K562 (cell line): ENCODE data around the gene RMND5B. TPM values are rescaled to one million over a fixed set of nuclear protein-coding genes. Genes with fewer than 3 reads are reported as not detected.

Experiments
- ARID3B ChIP-seq: fragments of 250-450 bp; sonication (Bioruptor Pico); IDR thresholded peaks from 2 replicates; pipeline ENCODE4 v1.4.0; 2020; ENCODE audit warnings: borderline replicate concordance
- BCOR ChIP-seq: fragments of 450-650 bp; IDR thresholded peaks from 2 replicates; pipeline ENCODE4 v1.6.1; 2016
- CBX3 ChIP-seq, 2 experiments: IDR thresholded peaks; 1 replicate in 1 of 2; 2 replicates in 1 of 2; pipeline ENCODE4 v1.6.1; 2012; ENCODE audit warnings: inconsistent platforms in 2 of 2, low read length in 2 of 2, borderline replicate concordance in 1 of 2, control low read depth in 1 of 2
- CHCHD3 ChIP-seq: fragments of 250-450 bp; sonication (Bioruptor Pico); IDR thresholded peaks from 2 replicates; pipeline ENCODE4 v2.1.2; 2022; ENCODE audit warnings: mild to moderate bottlenecking
- ELF4 ChIP-seq: fragments of 450-650 bp; formaldehyde crosslinking; IDR thresholded peaks from 2 replicates; pipeline ENCODE4 v1.4.0; 2022; ENCODE audit warnings: missing genetic modification characterization
- HNRNPLL ChIP-seq: fragments of 200-400 bp; formaldehyde crosslinking; IDR thresholded peaks from 2 replicates; pipeline ENCODE4 v1.6.1; 2017; ENCODE audit warnings: low read length, low read depth, mild to moderate bottlenecking; ENCODE audit not compliant: poor library complexity, severe bottlenecking
- KDM1A ChIP-seq, 2 experiments: fragments of 450-650 bp; IDR thresholded peaks; 2 replicates each; pipeline ENCODE4 v1.6.1; 2016; ENCODE audit warnings: mild to moderate bottlenecking in 2 of 2
- MBD1 ChIP-seq: fragments of 250-450 bp; sonication (Bioruptor Pico); IDR thresholded peaks from 2 replicates; pipeline ENCODE4 v1.8.0; 2022; ENCODE audit warnings: inconsistent platforms
- NR0B1 ChIP-seq: fragments of 450-650 bp; IDR thresholded peaks from one replicate; pipeline ENCODE4 v1.6.1; 2018; ENCODE audit warnings: mild to moderate bottlenecking, moderate library complexity; ENCODE audit not compliant: partially characterized antibody
- POLR2A ChIP-seq: fragments of 450-650 bp; conservative IDR thresholded peaks from 2 replicates; pipeline ENCODE4 v1.6.1; 2016
- POLR3A ChIP-seq: IDR thresholded peaks from 2 replicates; pipeline ENCODE4 v1.6.1; 2011; ENCODE audit warnings: borderline replicate concordance, mild to moderate bottlenecking, moderate library complexity; ENCODE audit not compliant: insufficient read length, insufficient read depth; ENCODE audit errors: extremely low read depth
- RB1 ChIP-seq: fragments of 450-650 bp; IDR thresholded peaks from 2 replicates; pipeline ENCODE4 v1.6.1; 2017; ENCODE audit warnings: low read depth, mild to moderate bottlenecking
- RBM25 ChIP-seq: fragments of 200-400 bp; formaldehyde crosslinking; IDR thresholded peaks from 2 replicates; pipeline ENCODE4 v1.6.1; 2018; ENCODE audit warnings: low read length, low read depth, moderate library complexity; ENCODE audit not compliant: severe bottlenecking
- RERE ChIP-seq: sonication (generic); formaldehyde crosslinking; IDR thresholded peaks from 2 replicates; pipeline ENCODE4 v1.8.0; 2023; ENCODE audit warnings: missing genetic modification reagents, mild to moderate bottlenecking, borderline replicate concordance
- SMAD3 ChIP-seq: fragments of 450-650 bp; formaldehyde crosslinking; conservative IDR thresholded peaks from 2 replicates; pipeline ENCODE4 v1.4.0; 2020; ENCODE audit warnings: mild to moderate bottlenecking
- ZNF133 ChIP-seq: fragments of 250-450 bp; sonication (Bioruptor Pico); IDR thresholded peaks from 2 replicates; pipeline ENCODE4 v1.4.0; 2020; ENCODE audit warnings: mild to moderate bottlenecking
- ZNF347 ChIP-seq: fragments of 450-650 bp; formaldehyde crosslinking; IDR thresholded peaks from 2 replicates; pipeline ENCODE4 v1.4.0; 2020; ENCODE audit warnings: low read depth, mild to moderate bottlenecking, moderate library complexity
- ZZZ3 ChIP-seq: fragments of 450-650 bp; IDR thresholded peaks from 2 replicates; pipeline ENCODE4 v1.6.1; 2016; ENCODE audit warnings: antibody characterized with exemption, mild to moderate bottlenecking, moderate library complexity
- polyA plus RNA-seq, 8 experiments: library from polyadenylated mRNA; depleted of rRNA in 4 of 8; stranded (reverse) in 5 of 8; unstranded in 3 of 8; fragments of >200 nt; fragmentation: Nextera tagmentation in 2 of 8; fragmentation: Illumina TruSeq in 1 of 8; extraction: Ambion mirVana in 2 of 8; extraction: Trizol in 1 of 8; gene quantifications; 2 replicates each; pipeline versions ENCODE4 v1.2.1 to v1.2.3, GENCODE V29; 2011 to 2014; ENCODE audit warnings: inconsistent platforms in 1 of 8, missing spikeins in 1 of 8
- total RNA-seq, 7 experiments: library from RNA; depleted of rRNA in 6 of 7; stranded (reverse); fragments of >200 nt in 6 of 7; fragmentation: Illumina TruSeq in 2 of 7; extraction: Trizol in 2 of 7; gene quantifications; 2 replicates each; pipeline versions ENCODE4 v1.2.1 to v1.2.3, GENCODE V29; 2011 to 2021; ENCODE audit warnings: low replicate concordance in 1 of 7

Gene RMND5B
- total and polyA plus RNA-seq, 9 of the 15 experiments (the other 6 are each of a cell fraction or from before 2014, with no cell fraction given) = 2.6 to 57.0 (median 28.3) TPM

GRCh38 chr5:178112545-178112944, 18.3 kb upstream of the RMND5B start (continued):
- TF ChIP-seq RERE (CRISPR knock-in tag) (no peak), ARID3B (CRISPR knock-in tag) (no peak), MBD1 (CRISPR knock-in tag) (no peak), ELF4 (CRISPR knock-in tag) (no peak), POLR2A (no peak), RB1 (no peak), BCOR (peak; percentile 75), ZNF133 (CRISPR knock-in tag) (no peak), CBX3 (IDR thresholded peaks at IDR 0.05; ENCODE audit: borderline replicate concordance in 1 of 2, low read length in 2 of 2) (peak in 1 of 2 experiments; percentile 79; a peak in 2 of 3 replicates), HNRNPLL (no peak), SMAD3 (CRISPR knock-in tag) (no peak), KDM1A (IDR thresholded peaks at IDR 0.05) (peak in 1 of 2 experiments; percentile 47; a peak in 1 of 4 replicates), POLR3A (no peak), ZZZ3 (no peak), CHCHD3 (CRISPR knock-in tag) (no peak), RBM25 (peak; percentile 74), ZNF347 (CRISPR knock-in tag) (no peak), NR0B1 (no peak)
